ENCODE results near the gene DNAJC4.

DNAJC4 gene

GRCh38 chr11:64265176-64266160 lies 35.1 kb downstream of the DNAJC4 start:
- no peak overlapping the region for H3K9ac ChIP-seq (ENCODE audit: low read depth in 1 of 2, low read length in 2 of 2)
- H3K27ac ChIP-seq (ENCODE audit: low read depth in 2 of 2, low read length in 2 of 2), result no peak overlapping the region
- H3K36me3 ChIP-seq (ENCODE audit: control insufficient read depth in 2 of 2, insufficient read depth in 2 of 2, low read length in 2 of 2), result peaks cover 42 to 48% of the 10 kb centered on the region in 2 donors
- H3K9me3 ChIP-seq (ENCODE audit: control insufficient read depth in 2 of 2, low read length in 2 of 2), result no peaks in the 10 kb centered on the region
- H3K4me1 ChIP-seq (ENCODE audit: control insufficient read depth in 2 of 2, insufficient read depth in 2 of 2, low read length in 2 of 2), result peaks cover 19 to 23% of the 10 kb centered on the region in 2 donors
- H3K27me3 ChIP-seq (ENCODE audit: control insufficient read depth in 2 of 2, insufficient read depth in 2 of 2, low read length in 2 of 2), result no peaks in the 10 kb centered on the region
- H3K4me3 ChIP-seq (ENCODE audit: low read length in 2 of 2), result no peak overlapping the region

- H3K36me3 ChIP-seq (ENCODE audit: control insufficient read depth in 2 of 2, insufficient read depth in 2 of 2, low read length in 2 of 2), result peaks cover 40 to 46% of the 10 kb centered on the region in 2 donors
- H3K27ac ChIP-seq (ENCODE audit: low read depth in 2 of 2, low read length in 2 of 2), result no peak overlapping the region
- H3K27me3 ChIP-seq (ENCODE audit: control insufficient read depth in 2 of 2, insufficient read depth in 2 of 2, low read length in 2 of 2), result no peaks in the 10 kb centered on the region
- no peak overlapping the region for H3K4me3 ChIP-seq (ENCODE audit: low read length in 2 of 2)
- H3K9me3 ChIP-seq (ENCODE audit: control insufficient read depth in 2 of 2, low read length in 2 of 2), result no peaks in the 10 kb centered on the region
- H3K9ac ChIP-seq (ENCODE audit: low read depth in 1 of 2, low read length in 2 of 2), result no peak overlapping the region
- peaks cover 19 to 23% of the 10 kb centered on the region in 2 donors for H3K4me1 ChIP-seq (ENCODE audit: control insufficient read depth in 2 of 2, insufficient read depth in 2 of 2, low read length in 2 of 2)
Measured at GRCh38 chr11:64266339-64266738, 36.0 kb downstream of the DNAJC4 start.

- H3K27ac ChIP-seq (ENCODE audit: low read depth in 2 of 2, low read length in 2 of 2), result peak overlapping the region; percentile 96 to 98
- no peaks in the 10 kb centered on the region for H3K9me3 ChIP-seq (ENCODE audit: control insufficient read depth in 2 of 2, low read length in 2 of 2)
- no peak overlapping the region for H3K4me3 ChIP-seq (ENCODE audit: low read length in 2 of 2)
- peaks cover 26 to 31% of the 10 kb centered on the region in 2 donors for H3K4me1 ChIP-seq (ENCODE audit: control insufficient read depth in 2 of 2, insufficient read depth in 2 of 2, low read length in 2 of 2)
- H3K27me3 ChIP-seq (ENCODE audit: control insufficient read depth in 2 of 2, insufficient read depth in 2 of 2, low read length in 2 of 2), result no peaks in the 10 kb centered on the region
- peaks cover 32 to 38% of the 10 kb centered on the region in 2 donors for H3K36me3 ChIP-seq (ENCODE audit: control insufficient read depth in 2 of 2, insufficient read depth in 2 of 2, low read length in 2 of 2)
- peak overlapping the region in 1 of 2 donors; percentile 92 for H3K9ac ChIP-seq (ENCODE audit: low read depth in 1 of 2, low read length in 2 of 2)
Measured at GRCh38 chr11:64267207-64267945, 37.0 kb downstream of the DNAJC4 start.

DNA sequence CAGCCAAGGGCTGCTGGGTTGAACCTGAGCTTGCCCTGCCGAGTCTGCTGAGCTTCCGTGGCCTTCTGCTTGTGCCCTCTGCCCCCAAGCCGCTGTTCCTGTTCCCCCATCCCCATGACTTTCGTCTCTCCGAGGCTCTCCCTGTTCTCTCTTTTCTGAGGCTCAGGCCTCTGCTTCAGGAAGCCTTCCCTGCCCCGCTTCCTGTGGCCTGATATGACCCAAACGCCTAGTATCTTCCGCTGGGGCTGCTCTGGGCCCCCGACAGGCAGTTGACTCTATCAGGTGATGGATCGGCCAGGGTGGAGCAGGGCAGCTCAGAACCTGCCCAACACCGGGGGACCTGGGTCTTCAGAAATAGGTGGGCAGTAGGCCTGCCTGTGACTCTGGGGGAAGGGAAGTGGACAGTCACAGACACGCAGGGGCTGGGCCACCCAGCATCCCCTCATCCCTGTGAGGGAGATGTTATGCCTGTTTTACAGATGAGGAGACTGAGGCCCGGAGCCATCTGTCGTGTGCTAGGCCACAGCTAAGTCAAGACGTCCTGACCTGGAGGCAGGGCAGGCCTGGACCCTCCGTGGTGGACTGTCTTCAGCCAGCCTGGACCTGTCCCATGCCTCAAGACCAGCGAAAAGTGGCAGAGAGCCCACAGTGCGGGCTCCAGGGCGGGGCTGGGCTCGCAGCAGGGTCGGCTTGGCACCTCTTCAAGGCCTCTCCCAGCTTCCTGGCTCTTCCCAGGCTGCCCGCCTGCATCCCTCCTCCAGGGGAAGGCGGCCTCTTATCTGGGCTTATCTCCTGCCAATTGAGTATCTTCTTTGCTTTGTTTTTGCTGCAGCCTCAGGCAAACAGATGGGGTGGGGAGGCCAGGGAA lies 37.9 kb downstream of the DNAJC4 start:
- H3K27ac ChIP-seq (ENCODE audit: low read depth in 2 of 2, low read length in 2 of 2), result peak overlapping the region; percentile 96 to 98

DNA sequence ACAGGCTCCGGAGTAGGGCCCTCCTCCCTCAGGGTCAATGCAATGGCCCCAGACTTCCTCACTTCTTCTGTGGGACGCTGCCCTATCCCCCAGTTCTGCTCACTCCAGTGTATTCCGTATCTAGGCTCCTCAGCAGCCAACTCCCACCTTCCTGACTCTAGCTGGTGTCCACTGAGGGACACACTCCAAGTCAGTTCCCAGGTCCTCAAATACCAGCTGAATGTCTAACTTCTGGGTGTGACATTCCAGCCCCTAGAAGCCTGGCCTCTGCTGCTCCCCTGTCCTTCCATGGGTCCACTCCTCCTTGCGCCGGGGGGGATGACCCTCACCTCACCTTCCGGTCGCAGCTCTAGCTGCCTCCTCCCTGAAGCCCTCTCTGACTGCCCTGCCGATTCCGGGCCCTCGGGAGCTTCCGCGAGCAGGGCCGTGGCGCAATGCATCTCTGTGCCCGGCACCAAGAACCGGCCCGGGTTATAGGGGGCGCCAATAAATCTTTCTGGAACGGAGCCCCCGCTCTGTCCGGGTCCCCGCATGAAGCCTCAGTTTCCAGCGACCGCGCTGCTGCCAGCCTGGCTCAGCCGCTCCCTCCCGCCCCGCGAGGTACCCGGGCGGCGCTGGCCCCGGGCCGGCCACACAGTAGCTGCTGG lies 38.7 kb downstream of the DNAJC4 start:
- Histone ChIP-seq H3K4me3 (ENCODE audit: low read length in 2 of 2) (peak overlapping the region; percentile 83 to 96), H3K4me1 (ENCODE audit: control insufficient read depth in 2 of 2, insufficient read depth in 2 of 2, low read length in 2 of 2) (peaks cover 32 to 38% of the 10 kb centered on the region in 2 donors), H3K9me3 (ENCODE audit: control insufficient read depth in 2 of 2, low read length in 2 of 2) (no peaks in the 10 kb centered on the region), H3K27ac (ENCODE audit: low read depth in 2 of 2, low read length in 2 of 2) (peak overlapping the region; percentile 96 to 98), H3K9ac (ENCODE audit: low read depth in 1 of 2, low read length in 2 of 2) (peak overlapping the region; percentile 84 to 92), H3K27me3 (ENCODE audit: control insufficient read depth in 2 of 2, insufficient read depth in 2 of 2, low read length in 2 of 2) (no peaks in the 10 kb centered on the region), H3K36me3 (ENCODE audit: control insufficient read depth in 2 of 2, insufficient read depth in 2 of 2, low read length in 2 of 2) (peaks cover 18 to 23% of the 10 kb centered on the region in 2 donors)

More for the DNA sequence above, 37.9 kb downstream of the DNAJC4 start:
- peak overlapping the region; percentile 83 to 96 for H3K4me3 ChIP-seq (ENCODE audit: low read length in 2 of 2)
- peak overlapping the region; percentile 84 to 92 for H3K9ac ChIP-seq (ENCODE audit: low read depth in 1 of 2, low read length in 2 of 2)
- H3K4me1 ChIP-seq (ENCODE audit: control insufficient read depth in 2 of 2, insufficient read depth in 2 of 2, low read length in 2 of 2), result peaks cover 28 to 35% of the 10 kb centered on the region in 2 donors
- no peaks in the 10 kb centered on the region for H3K9me3 ChIP-seq (ENCODE audit: control insufficient read depth in 2 of 2, low read length in 2 of 2)
- peaks cover 24 to 29% of the 10 kb centered on the region in 2 donors for H3K36me3 ChIP-seq (ENCODE audit: control insufficient read depth in 2 of 2, insufficient read depth in 2 of 2, low read length in 2 of 2)
- H3K27me3 ChIP-seq (ENCODE audit: control insufficient read depth in 2 of 2, insufficient read depth in 2 of 2, low read length in 2 of 2), result no peaks in the 10 kb centered on the region

DNA sequence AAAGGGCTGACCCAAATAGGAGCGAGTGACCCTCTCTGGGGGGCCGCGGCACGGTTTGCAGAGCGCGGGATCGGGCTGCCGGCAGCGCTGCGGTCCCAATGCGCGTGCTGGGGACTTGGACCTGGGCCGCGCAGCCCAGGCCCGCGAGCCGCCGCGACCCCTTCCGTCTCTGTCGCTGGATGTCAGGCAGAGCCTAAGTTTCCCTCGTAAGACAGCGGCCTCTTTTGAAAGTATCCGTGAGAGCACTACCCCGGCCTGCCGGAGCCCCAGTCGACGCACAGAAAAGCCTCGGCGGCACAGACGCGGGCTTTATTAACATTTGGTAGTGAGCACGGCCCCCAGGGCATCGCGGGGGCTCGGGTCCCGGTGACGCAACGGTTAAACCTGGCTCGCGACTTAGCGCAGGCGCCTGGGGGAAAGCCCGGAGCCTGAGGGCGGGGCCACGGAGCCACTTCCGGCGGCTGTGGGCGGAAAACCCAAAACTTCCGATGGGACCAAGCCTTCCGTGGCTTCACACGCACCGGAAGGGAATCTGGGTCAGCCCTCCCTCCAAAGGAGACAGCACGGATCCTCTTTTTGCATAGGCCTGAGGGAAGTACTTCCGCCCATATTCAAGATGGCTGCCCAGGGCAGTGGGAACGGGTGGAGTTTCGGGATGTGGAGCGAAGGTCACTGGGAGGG lies 39.3 kb downstream of the DNAJC4 start:
- peak overlapping the region; percentile 84 to 92 for H3K9ac ChIP-seq (ENCODE audit: low read depth in 1 of 2, low read length in 2 of 2)
- no peaks in the 10 kb centered on the region for H3K27me3 ChIP-seq (ENCODE audit: control insufficient read depth in 2 of 2, insufficient read depth in 2 of 2, low read length in 2 of 2)
- peaks cover 16% of the 10 kb centered on the region in 2 donors for H3K36me3 ChIP-seq (ENCODE audit: control insufficient read depth in 2 of 2, insufficient read depth in 2 of 2, low read length in 2 of 2)
- H3K4me1 ChIP-seq (ENCODE audit: control insufficient read depth in 2 of 2, insufficient read depth in 2 of 2, low read length in 2 of 2), result peaks cover 32 to 39% of the 10 kb centered on the region in 2 donors
- H3K4me3 ChIP-seq (ENCODE audit: low read length in 2 of 2), result peak overlapping the region; percentile 83 to 96
- no peaks in the 10 kb centered on the region for H3K9me3 ChIP-seq (ENCODE audit: control insufficient read depth in 2 of 2, low read length in 2 of 2)
- H3K27ac ChIP-seq (ENCODE audit: low read depth in 2 of 2, low read length in 2 of 2), result peak overlapping the region; percentile 96 to 98

DNA sequence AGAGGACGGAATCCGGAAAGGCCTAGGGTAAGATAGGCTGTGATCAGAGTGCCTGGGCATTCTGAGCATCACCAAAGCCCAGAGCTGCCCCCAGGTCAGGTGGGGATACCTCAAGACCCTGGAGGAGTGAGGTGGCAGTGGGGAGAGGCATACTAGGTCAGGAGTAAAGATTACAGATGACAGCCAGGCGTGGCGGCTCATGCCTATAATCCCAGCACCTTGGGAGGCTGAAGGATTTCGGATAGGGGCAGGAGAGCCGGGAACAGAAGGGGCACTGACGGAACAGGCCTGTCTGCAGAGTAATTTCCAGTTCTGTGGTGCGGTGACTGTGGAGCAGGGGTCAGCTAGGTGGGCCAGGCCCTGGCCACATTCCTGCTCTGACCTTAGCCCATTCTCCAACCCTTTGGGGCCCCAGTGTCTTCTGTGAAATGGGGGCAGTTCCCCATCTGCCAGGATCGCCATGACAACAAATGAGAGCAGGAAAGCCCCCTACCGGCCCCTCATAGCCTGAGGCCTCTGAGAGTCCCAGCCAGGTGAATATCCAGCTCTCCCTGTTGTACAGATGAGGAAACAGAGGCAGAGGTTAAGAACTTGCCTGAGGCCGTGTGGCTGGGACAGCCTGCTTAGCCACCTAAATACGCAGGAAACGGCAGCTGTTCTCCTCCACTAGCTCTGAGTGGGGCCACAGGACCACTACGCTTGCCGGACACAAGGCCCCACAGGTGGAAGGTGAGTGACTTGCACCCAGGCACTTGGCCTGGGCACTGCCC lies 44.9 kb downstream of the DNAJC4 start:
- H3K36me3 ChIP-seq (ENCODE audit: control insufficient read depth in 2 of 2, insufficient read depth in 2 of 2, low read length in 2 of 2), result peaks cover 10 to 14% of the 10 kb centered on the region in 2 donors
- H3K4me3 ChIP-seq (ENCODE audit: low read length in 2 of 2), result no peak overlapping the region
- peak overlapping the region in 1 of 2 donors; percentile 26 for H3K9ac ChIP-seq (ENCODE audit: low read depth in 1 of 2, low read length in 2 of 2)
- H3K9me3 ChIP-seq (ENCODE audit: control insufficient read depth in 2 of 2, low read length in 2 of 2), result no peaks in the 10 kb centered on the region
- H3K27ac ChIP-seq (ENCODE audit: low read depth in 2 of 2, low read length in 2 of 2), result no peak overlapping the region
- H3K27me3 ChIP-seq (ENCODE audit: control insufficient read depth in 2 of 2, insufficient read depth in 2 of 2, low read length in 2 of 2), result no peaks in the 10 kb centered on the region
- peaks cover 26 to 35% of the 10 kb centered on the region in 2 donors for H3K4me1 ChIP-seq (ENCODE audit: control insufficient read depth in 2 of 2, insufficient read depth in 2 of 2, low read length in 2 of 2)

- H3K9me3 ChIP-seq (ENCODE audit: control insufficient read depth in 2 of 2, low read length in 2 of 2), result no peaks in the 10 kb centered on the region
- peaks cover 26 to 35% of the 10 kb centered on the region in 2 donors for H3K4me1 ChIP-seq (ENCODE audit: control insufficient read depth in 2 of 2, insufficient read depth in 2 of 2, low read length in 2 of 2)
- H3K4me3 ChIP-seq (ENCODE audit: low read length in 2 of 2), result no peak overlapping the region
- no peaks in the 10 kb centered on the region for H3K27me3 ChIP-seq (ENCODE audit: control insufficient read depth in 2 of 2, insufficient read depth in 2 of 2, low read length in 2 of 2)
- peaks cover 10 to 14% of the 10 kb centered on the region in 2 donors for H3K36me3 ChIP-seq (ENCODE audit: control insufficient read depth in 2 of 2, insufficient read depth in 2 of 2, low read length in 2 of 2)
- H3K9ac ChIP-seq (ENCODE audit: low read depth in 1 of 2, low read length in 2 of 2), result no peak overlapping the region
- no peak overlapping the region for H3K27ac ChIP-seq (ENCODE audit: low read depth in 2 of 2, low read length in 2 of 2)
Measured at GRCh38 chr11:64275841-64276240, 45.5 kb downstream of the DNAJC4 start.

Measured in mucosa of rectum (tissue), 2 donors.